CD8-positive, alpha-beta memory T cell (primary cell): ENCODE measurements around the gene DHX15. TPM values are rescaled to one million over a fixed set of nuclear protein-coding genes. Genes with fewer than 3 reads are reported as not detected.

Experiments used
- CTCF ChIA-PET: fragments of 350-600 bp; sonication (Branson Sonifier 250); formaldehyde crosslinking; loops from one replicate; lab custom pipeline; 2021; ENCODE audit warnings: antibody characterized with exemption; lab: Charles Lee
- POLR2A ChIA-PET: fragments of 350-600 bp; sonication (Branson Sonifier 250); formaldehyde crosslinking; loops from one replicate; lab custom pipeline; 2021; ENCODE audit warnings: antibody characterized with exemption; lab: Charles Lee
- DNase-seq, 5 donors: peaks; one replicate each; pipeline versions ENCODE4 v3.0.0 to v3.0.0-alpha.2; 2020 to 2022; ENCODE audit warnings: mixed read lengths in 1 of 5
- H3K27ac ChIP-seq: one replicate; pipeline ENCODE4 v1.7.0; 2013; ENCODE audit warnings: low read depth, mild to moderate bottlenecking, low read length, moderate library complexity
- H3K27me3 ChIP-seq: 2 replicates; pipeline ENCODE4 v1.7.0; 2013; ENCODE audit warnings: low read length, mild to moderate bottlenecking; ENCODE audit not compliant: insufficient read depth, poor library complexity, severe bottlenecking
- H3K36me3 ChIP-seq: 2 replicates; pipeline ENCODE4 v1.7.0; 2013; ENCODE audit warnings: mild to moderate bottlenecking, low read length, moderate library complexity; ENCODE audit not compliant: insufficient read depth
- H3K4me1 ChIP-seq: 2 replicates; pipeline ENCODE4 v1.7.0; 2013; ENCODE audit warnings: mild to moderate bottlenecking, low read length, moderate library complexity; ENCODE audit not compliant: insufficient read depth
- H3K4me3 ChIP-seq: 2 replicates; pipeline ENCODE4 v1.7.0; 2013; ENCODE audit warnings: mild to moderate bottlenecking, low read length
- H3K9me3 ChIP-seq: 2 replicates; pipeline ENCODE4 v1.7.0; 2013; ENCODE audit warnings: mild to moderate bottlenecking, low read length
- H3K27ac Mint-ChIP-seq, 8 donors: one replicate each; pipeline ENCODE4 v1.8.0; 2020 to 2021; ENCODE audit warnings: mixed read lengths in 8 of 8, mild to moderate bottlenecking in 6 of 8, inconsistent platforms in 3 of 8, moderate library complexity in 3 of 8
- H3K27me3 Mint-ChIP-seq, 2 donors: one replicate each; pipeline ENCODE4 v1.8.0; 2020 to 2021; ENCODE audit warnings: mixed read lengths in 2 of 2, mild to moderate bottlenecking in 1 of 2, moderate library complexity in 1 of 2
- H3K36me3 Mint-ChIP-seq, 3 donors: one replicate each; pipeline ENCODE4 v1.8.0; 2020 to 2021; ENCODE audit warnings: mixed read lengths in 3 of 3, inconsistent platforms in 1 of 3, mild to moderate bottlenecking in 1 of 3
- H3K4me1 Mint-ChIP-seq, 3 donors: one replicate each; pipeline ENCODE4 v1.8.0; 2020 to 2021; ENCODE audit warnings: mixed read lengths in 3 of 3, inconsistent platforms in 1 of 3, mild to moderate bottlenecking in 1 of 3
- H3K4me3 Mint-ChIP-seq, 7 donors: one replicate each; pipeline ENCODE4 v1.8.0; 2020 to 2021; ENCODE audit warnings: mixed read lengths in 7 of 7, mild to moderate bottlenecking in 6 of 7, moderate library complexity in 4 of 7, inconsistent platforms in 2 of 7
- H3K9me3 Mint-ChIP-seq, 5 donors: one replicate each; pipeline ENCODE4 v1.8.0; 2020 to 2022; ENCODE audit warnings: mixed read lengths in 5 of 5, mild to moderate bottlenecking in 3 of 5, moderate library complexity in 2 of 5, inconsistent platforms in 1 of 5
- polyA plus RNA-seq: library from polyadenylated mRNA; unstranded; fragments of 300-500 nt; fragmentation: Illumina TruSeq; gene quantifications from one replicate; pipeline ENCODE4 v1.2.3, GENCODE V29; 2021
- total RNA-seq, 2 experiments: library from RNA; stranded (reverse); gene quantifications; one replicate each; pipeline ENCODE4 v1.2.3, GENCODE V29; 2021

Gene DHX15
- total and polyA plus RNA-seq, 3 experiments from 2014 or later, result 54.8 to 209 (median 207) TPM

DNA sequence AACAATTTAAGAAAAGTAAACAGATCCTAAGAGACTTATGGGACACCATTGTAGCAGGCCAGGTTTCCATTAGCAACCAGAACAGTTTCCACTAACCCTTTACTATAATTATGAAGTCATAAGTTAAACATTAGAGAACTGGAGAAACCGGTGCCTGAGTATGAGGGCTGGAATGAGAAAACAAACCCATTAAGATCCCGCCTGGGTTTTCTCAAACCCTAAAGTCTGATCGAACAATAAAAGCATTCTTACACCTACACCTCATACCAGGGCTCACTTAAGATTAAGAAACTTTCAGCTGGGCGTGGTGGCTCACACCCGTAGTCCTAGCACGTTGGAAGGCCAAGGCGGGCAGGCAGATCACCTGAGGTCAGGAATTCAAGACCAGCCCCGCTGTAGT, 13.7 kb upstream of the DHX15 start:
- H3K9me3 ChIP-seq, result no peaks in the 10 kb centered on the region
- H3K27ac Mint-ChIP-seq, result no peak overlapping the region
- CTCF ChIA-PET, result no interaction called here
- no peak overlapping the region for H3K27ac ChIP-seq
- H3K4me3 ChIP-seq, result no peak overlapping the region
- no peaks in the 10 kb centered on the region for H3K4me1 ChIP-seq
- no peaks in the 10 kb centered on the region for H3K36me3 ChIP-seq
- no peaks in the 10 kb centered on the region for H3K4me1 Mint-ChIP-seq
- no peak overlapping the region for H3K4me3 Mint-ChIP-seq
- no peaks in the 10 kb centered on the region for H3K27me3 ChIP-seq
- no peaks in the 10 kb centered on the region for H3K36me3 Mint-ChIP-seq
- peaks cover 0 to 18% of the 10 kb centered on the region in 2 donors for H3K27me3 Mint-ChIP-seq
- H3K9me3 Mint-ChIP-seq, result peaks cover 0 to 5% (median 0%) of the 10 kb centered on the region in 5 donors
- DNase-seq, result no peak
- POLR2A ChIA-PET, result no interaction called here

DNA sequence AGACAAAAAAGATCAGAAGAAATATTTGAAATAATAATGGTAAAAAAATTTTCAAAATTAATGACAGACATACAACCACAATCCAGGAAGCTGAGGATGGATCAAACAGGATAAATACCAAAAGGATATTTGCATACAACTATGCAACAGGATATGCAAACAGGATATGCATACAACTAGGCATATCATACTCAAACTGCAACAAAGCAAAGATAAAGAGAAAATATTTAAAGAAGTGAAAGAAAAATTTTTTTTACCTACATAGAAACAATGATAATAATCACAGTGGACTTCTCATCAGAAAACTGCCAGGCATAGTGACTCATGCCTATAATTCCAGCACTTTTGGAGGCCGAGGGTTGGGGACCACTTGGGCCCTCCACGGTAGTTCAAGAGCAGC, 11.3 kb upstream of the DHX15 start:
- H3K9me3 Mint-ChIP-seq, result peaks cover 2 to 11% (median 5%) of the 10 kb centered on the region in 5 donors
- peaks cover 0 to 3% (median 2%) of the 10 kb centered on the region in 3 donors for H3K36me3 Mint-ChIP-seq
- H3K4me1 Mint-ChIP-seq, result no peaks in the 10 kb centered on the region
- no peak overlapping the region for H3K27ac Mint-ChIP-seq
- no peak for DNase-seq
- ChIA-PET CTCF (no interaction called here), POLR2A (no interaction called here)
- no peak overlapping the region for H3K27ac ChIP-seq
- no peak overlapping the region for H3K4me3 ChIP-seq
- H3K27me3 ChIP-seq, result no peaks in the 10 kb centered on the region
- H3K27me3 Mint-ChIP-seq, result peaks cover 5 to 30% of the 10 kb centered on the region in 2 donors
- no peaks in the 10 kb centered on the region for H3K36me3 ChIP-seq
- no peaks in the 10 kb centered on the region for H3K4me1 ChIP-seq
- no peaks in the 10 kb centered on the region for H3K9me3 ChIP-seq
- no peak overlapping the region for H3K4me3 Mint-ChIP-seq

DNA sequence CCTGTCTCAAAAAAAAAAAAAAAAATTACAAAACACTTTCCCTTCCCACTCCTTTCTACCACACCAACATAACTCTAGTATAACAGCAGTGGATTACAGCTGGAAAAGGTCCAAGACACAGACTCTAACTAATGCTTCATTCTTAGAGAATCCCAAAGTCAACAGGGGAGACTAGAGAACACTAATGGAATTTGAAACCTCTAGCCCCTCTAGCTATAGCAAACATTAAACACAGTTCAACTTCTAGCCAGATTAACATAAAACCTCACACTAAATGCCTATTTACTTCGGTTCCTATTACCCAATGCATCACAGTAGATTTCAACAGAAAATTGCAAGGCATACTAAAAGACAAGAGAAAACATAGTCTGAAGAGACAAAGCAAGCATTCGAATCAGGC, 10.5 kb upstream of the DHX15 start:
- ChIA-PET CTCF (no interaction called here), POLR2A (no interaction called here)
- Mint-ChIP-seq H3K36me3 (peaks cover 0 to 10% (median 2%) of the 10 kb centered on the region in 3 donors), H3K4me1 (no peaks in the 10 kb centered on the region), H3K27me3 (peaks cover 6 to 35% of the 10 kb centered on the region in 2 donors), H3K4me3 (no peak overlapping the region), H3K27ac (no peak overlapping the region), H3K9me3 (peaks cover 4 to 18% (median 9%) of the 10 kb centered on the region in 5 donors)
- H3K27ac ChIP-seq, result no peak overlapping the region
- no peak overlapping the region for H3K4me3 ChIP-seq
- no peaks in the 10 kb centered on the region for H3K36me3 ChIP-seq
- H3K4me1 ChIP-seq, result no peaks in the 10 kb centered on the region
- H3K9me3 ChIP-seq, result no peaks in the 10 kb centered on the region
- H3K27me3 ChIP-seq, result no peaks in the 10 kb centered on the region
- no peak for DNase-seq

DNA sequence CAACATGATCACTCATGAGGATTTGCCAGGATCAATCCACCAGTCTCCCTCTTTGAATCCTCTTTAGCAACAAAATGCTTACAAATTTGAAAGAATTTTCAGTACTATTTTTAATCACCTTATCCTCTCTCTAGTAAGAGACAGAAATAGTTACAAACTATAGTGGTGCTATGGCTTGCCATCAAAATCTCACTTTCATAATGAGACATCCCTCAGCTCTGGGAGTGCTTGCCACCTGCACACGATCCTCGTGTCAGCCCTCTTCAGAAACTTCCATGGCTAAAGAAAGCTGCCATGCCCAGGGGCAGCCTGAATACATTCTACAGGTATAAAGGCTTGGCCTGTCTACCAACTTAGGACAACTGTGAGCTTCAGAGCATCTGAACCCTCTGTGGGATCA, 5.1 kb upstream of the DHX15 start:
- no peak overlapping the region for H3K27ac Mint-ChIP-seq
- Histone ChIP-seq H3K9me3 (peaks cover 6% of the 10 kb centered on the region), H3K4me1 (peaks cover 7% of the 10 kb centered on the region), H3K36me3 (no peaks in the 10 kb centered on the region), H3K27ac (no peak overlapping the region), H3K4me3 (no peak overlapping the region), H3K27me3 (no peaks in the 10 kb centered on the region)
- H3K36me3 Mint-ChIP-seq, result peaks cover 2 to 18% (median 2%) of the 10 kb centered on the region in 3 donors
- ChIA-PET CTCF (no interaction called here), POLR2A (no interaction called here)
- H3K4me1 Mint-ChIP-seq, result peaks cover 4 to 8% (median 4%) of the 10 kb centered on the region in 3 donors
- H3K9me3 Mint-ChIP-seq, result peaks cover 6 to 23% (median 13%) of the 10 kb centered on the region in 5 donors
- no peak for DNase-seq
- no peak overlapping the region for H3K4me3 Mint-ChIP-seq
- H3K27me3 Mint-ChIP-seq, result peaks cover 14 to 39% of the 10 kb centered on the region in 2 donors

DNA sequence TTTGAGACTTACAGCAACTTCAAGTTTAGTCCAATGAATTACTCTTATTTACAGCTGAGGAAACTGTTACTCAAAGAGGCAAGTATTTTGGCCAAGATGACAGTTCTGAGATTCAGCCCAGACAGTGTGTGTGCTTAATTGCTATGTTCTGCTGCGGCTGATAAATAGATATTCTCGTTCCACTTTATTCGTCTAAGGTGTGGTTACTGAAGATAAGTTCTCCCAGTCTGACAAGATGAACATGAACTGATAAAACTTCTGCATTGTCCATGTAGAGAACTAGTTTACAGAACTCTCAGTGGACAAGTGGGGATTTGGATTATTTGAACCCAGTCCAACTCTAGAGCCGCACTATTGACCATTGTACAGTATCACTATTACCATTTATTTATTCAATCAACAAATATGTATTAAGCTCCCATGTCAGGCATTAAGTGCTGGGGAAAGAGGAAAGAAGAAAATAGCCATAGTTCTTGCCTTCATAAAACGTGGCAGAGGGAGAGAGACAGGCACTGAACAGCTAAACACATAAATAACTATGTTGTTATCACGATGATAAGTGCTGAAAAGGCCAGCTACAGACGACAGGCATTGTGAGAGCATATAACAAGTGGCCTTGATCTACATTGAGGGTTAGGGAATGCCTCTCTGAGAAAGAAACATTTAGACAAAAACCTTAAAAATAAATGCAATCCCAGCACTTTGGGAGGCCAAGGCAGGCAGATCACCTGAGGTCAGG, 4.0 kb upstream of the DHX15 start:
- peaks cover 2 to 18% (median 9%) of the 10 kb centered on the region in 3 donors for H3K36me3 Mint-ChIP-seq
- POLR2A ChIA-PET, result no interaction called here
- CTCF ChIA-PET, result no interaction called here
- Histone ChIP-seq H3K4me3 (no peak overlapping the region), H3K27ac (no peak overlapping the region), H3K27me3 (no peaks in the 10 kb centered on the region), H3K9me3 (peaks cover 6% of the 10 kb centered on the region), H3K4me1 (peaks cover 7% of the 10 kb centered on the region), H3K36me3 (no peaks in the 10 kb centered on the region)
- peaks cover 6 to 23% (median 13%) of the 10 kb centered on the region in 5 donors for H3K9me3 Mint-ChIP-seq
- peaks cover 5 to 12% (median 6%) of the 10 kb centered on the region in 3 donors for H3K4me1 Mint-ChIP-seq
- DNase-seq, result no peak
- peaks cover 14 to 37% of the 10 kb centered on the region in 2 donors for H3K27me3 Mint-ChIP-seq
- H3K27ac Mint-ChIP-seq, result peak overlapping the region in 1 of 8 donors; percentile 3
- H3K4me3 Mint-ChIP-seq, result peak overlapping the region in 1 of 7 donors; percentile 47

DNA sequence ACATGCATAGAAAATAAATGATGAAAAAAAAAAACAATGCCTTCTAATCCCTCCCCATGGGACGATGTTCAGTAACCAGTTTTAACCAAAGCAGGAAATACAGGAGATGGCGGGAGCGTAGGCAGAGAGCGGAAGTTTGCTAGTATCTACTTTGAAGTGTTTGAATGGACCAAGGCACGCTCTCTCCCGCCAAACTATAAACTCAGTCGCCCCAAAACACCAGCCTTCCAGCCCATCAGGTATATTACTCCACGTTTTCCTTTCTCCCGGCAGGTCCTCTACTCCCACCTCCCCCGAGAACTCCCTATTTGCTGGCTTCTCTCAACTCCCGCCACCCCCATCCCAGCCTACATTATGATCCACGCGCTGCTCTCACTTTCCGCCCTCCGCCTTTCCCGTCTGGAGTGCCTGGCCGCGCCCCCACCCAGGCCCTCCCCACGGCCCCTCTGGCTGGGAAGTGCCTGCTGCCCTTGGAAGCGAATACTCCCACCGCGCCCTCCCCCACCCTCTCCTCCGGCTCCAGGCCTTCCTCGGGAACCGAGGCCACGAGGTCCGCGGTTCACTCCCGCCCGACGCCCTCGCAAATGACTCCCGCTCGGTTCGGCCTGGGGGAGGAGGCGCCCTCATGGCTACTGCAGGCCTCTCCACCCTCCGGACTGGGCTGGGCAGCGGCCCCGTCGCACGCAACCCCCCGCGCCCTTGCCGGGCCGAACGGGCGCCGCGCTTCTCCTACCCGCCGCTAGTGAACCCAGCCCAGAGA, 723 bp downstream of the DHX15 start:
- H3K9me3 ChIP-seq, result no peaks in the 10 kb centered on the region
- H3K4me3 ChIP-seq, result peak overlapping the region; percentile 92
- H3K27me3 ChIP-seq, result no peaks in the 10 kb centered on the region
- Mint-ChIP-seq H3K4me3 (peak overlapping the region; percentile 89 to 100 (median 95)), H3K36me3 (peaks cover 4 to 30% (median 4%) of the 10 kb centered on the region in 3 donors), H3K27ac (peak overlapping the region; percentile 96 to 100 (median 98)), H3K4me1 (peaks cover 39 to 56% (median 45%) of the 10 kb centered on the region in 3 donors), H3K27me3 (peaks cover 0 to 4% of the 10 kb centered on the region in 2 donors), H3K9me3 (peaks cover 0 to under 1% (median 0%) of the 10 kb centered on the region in 5 donors)
- peak overlapping the region; percentile 93 for H3K27ac ChIP-seq
- ChIA-PET CTCF (interaction anchor here (1.3 kb wide), 1 partner anchor 11 kb away, joined by 3 read pairs; no protein-coding TSS in a partner anchor), POLR2A (interaction anchor here (1.4 kb wide), 2 partner anchors 16 to 30 kb away, joined by 6 to 10 read pairs; no protein-coding TSS in a partner anchor)
- H3K36me3 ChIP-seq, result no peaks in the 10 kb centered on the region
- peaks cover 35% of the 10 kb centered on the region for H3K4me1 ChIP-seq
- DNase-seq, result peak; percentile 20 to 53 (median 42)

DNA sequence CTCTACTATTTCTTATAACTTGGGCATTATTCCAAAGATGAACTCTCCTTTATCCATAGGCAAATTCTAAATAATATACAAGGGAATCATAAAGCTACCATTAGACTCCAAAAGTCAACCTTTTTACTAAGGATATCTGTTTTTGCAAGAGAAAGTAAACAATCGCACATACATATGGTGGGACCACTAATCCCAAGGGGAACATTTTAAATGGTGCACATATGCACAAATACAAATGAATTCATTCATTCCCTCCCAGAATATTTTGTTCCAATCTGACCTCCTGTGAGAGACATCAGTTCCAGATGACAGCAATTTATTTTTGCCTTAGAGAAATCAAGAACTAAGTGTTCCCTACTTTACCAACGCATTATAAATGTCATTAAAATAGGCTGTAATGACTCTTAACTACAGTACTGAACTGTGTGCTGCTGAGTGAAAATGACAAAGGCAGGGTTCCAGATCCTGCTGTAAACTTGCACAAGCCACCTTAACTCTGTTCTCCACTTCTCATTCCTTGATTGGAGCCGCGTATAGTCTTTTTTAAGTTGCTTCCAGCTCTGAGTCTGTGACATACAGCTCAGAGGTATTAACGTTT, 2.0 kb downstream of the DHX15 start:
- H3K27me3 ChIP-seq, result no peaks in the 10 kb centered on the region
- ChIA-PET POLR2A (no interaction called here), CTCF (interaction anchor here (1.3 kb wide), 1 partner anchor 10 kb away, joined by 3 read pairs; no protein-coding TSS in a partner anchor)
- Mint-ChIP-seq H3K27me3 (no peaks in the 10 kb centered on the region), H3K4me3 (peak overlapping the region; percentile 89 to 100 (median 95)), H3K9me3 (no peaks in the 10 kb centered on the region), H3K36me3 (peaks cover 0 to 38% (median 6%) of the 10 kb centered on the region in 3 donors), H3K27ac (peak overlapping the region in 7 of 8 donors; percentile 26 to 100 (median 96)), H3K4me1 (peaks cover 52 to 69% (median 58%) of the 10 kb centered on the region in 3 donors)
- DNase-seq, result no peak
- no peaks in the 10 kb centered on the region for H3K9me3 ChIP-seq
- no peak overlapping the region for H3K27ac ChIP-seq
- H3K4me1 ChIP-seq, result peaks cover 47% of the 10 kb centered on the region
- peak overlapping the region; percentile 92 for H3K4me3 ChIP-seq
- H3K36me3 ChIP-seq, result no peaks in the 10 kb centered on the region
